PC-9 (cell line): ENCODE results near the gene SYT7.

Experiments
- CTCF ChIP-seq: fragments of 200-600 bp; sonication (generic); conservative IDR thresholded peaks from 2 replicates; pipeline ENCODE4 v1.6.1; 2017; ENCODE audit warnings: mixed run types, antibody characterized with exemption, mild to moderate bottlenecking, moderate library complexity
- EZH2 ChIP-seq: fragments of 200-600 bp; sonication (generic); IDR thresholded peaks from 2 replicates; pipeline ENCODE4 v1.8.0; 2017; ENCODE audit warnings: antibody characterized with exemption, low read depth

GRCh38 chr11:61487342-61488025 lies 93.4 kb downstream of the SYT7 start:
- TF ChIP-seq CTCF = no peak
- TF ChIP-seq EZH2 = no peak
